HEK293T (cell line): Measurements from ENCODE around the gene CHCHD1.

Experiments
- CTCF ChIA-PET: fragments of 350-600 bp; formaldehyde crosslinking; extraction: SDS; loops from one replicate; lab custom pipeline; 2021; ENCODE audit warnings: antibody characterized with exemption, inconsistent platforms; lab: Yijun Ruan, JAX
- POLR2A ChIA-PET: fragments of 350-600 bp; formaldehyde crosslinking; extraction: SDS; loops from one replicate; lab custom pipeline; 2020; ENCODE audit warnings: antibody characterized with exemption, inconsistent platforms; lab: Yijun Ruan, JAX
- DNase-seq: peaks from one replicate; pipeline ENCODE4 v3.0.0; 2012; ENCODE audit warnings: mixed read lengths; ENCODE audit errors: extremely low spot score
- ARNT ChIP-seq: fragments of 450-650 bp; IDR thresholded peaks from 2 replicates; pipeline ENCODE4 v1.6.1; 2017; ENCODE audit warnings: mild to moderate bottlenecking
- BHLHE40 ChIP-seq: fragments of 450-650 bp; IDR thresholded peaks from 2 replicates; pipeline ENCODE4 v1.6.1; 2016; ENCODE audit warnings: mild to moderate bottlenecking, moderate library complexity, borderline replicate concordance
- CTBP1 ChIP-seq: fragments of 450-650 bp; IDR thresholded peaks from 2 replicates; pipeline ENCODE4 v1.6.1; 2016; ENCODE audit warnings: borderline replicate concordance
- ELF4 ChIP-seq: fragments of 450-650 bp; IDR thresholded peaks from 2 replicates; pipeline ENCODE4 v1.6.1; 2017; ENCODE audit warnings: antibody characterized with exemption
- FOXA1 ChIP-seq: fragments of 450-650 bp; IDR thresholded peaks from 2 replicates; pipeline ENCODE4 v1.6.1; 2016; ENCODE audit warnings: mild to moderate bottlenecking
- FOXK2 ChIP-seq: fragments of 450-650 bp; IDR thresholded peaks from 2 replicates; pipeline ENCODE4 v1.6.1; 2016; ENCODE audit warnings: mild to moderate bottlenecking
- FOXM1 ChIP-seq: fragments of 450-650 bp; IDR thresholded peaks from 2 replicates; pipeline ENCODE4 v1.6.1; 2017; ENCODE audit warnings: mild to moderate bottlenecking, borderline replicate concordance
- HDGF ChIP-seq: fragments of 450-650 bp; IDR thresholded peaks from 2 replicates; pipeline ENCODE4 v1.6.1; 2017; ENCODE audit warnings: antibody characterized with exemption, borderline replicate concordance
- L3MBTL2 ChIP-seq: fragments of 450-650 bp; conservative IDR thresholded peaks from 2 replicates; pipeline ENCODE4 v1.6.1; 2016; ENCODE audit warnings: mild to moderate bottlenecking
- LEF1 ChIP-seq: fragments of 450-650 bp; IDR thresholded peaks from 2 replicates; pipeline ENCODE4 v1.6.1; 2017; ENCODE audit warnings: mild to moderate bottlenecking, borderline replicate concordance
- NFRKB ChIP-seq: fragments of 450-650 bp; IDR thresholded peaks from 2 replicates; pipeline ENCODE4 v1.6.1; 2016; ENCODE audit warnings: mild to moderate bottlenecking, moderate library complexity
- PKNOX1 ChIP-seq: fragments of 450-650 bp; IDR thresholded peaks from 2 replicates; pipeline ENCODE4 v1.6.1; 2016
- SP1 ChIP-seq: fragments of 450-650 bp; IDR thresholded peaks from 2 replicates; pipeline ENCODE4 v1.6.1; 2017
- SUZ12 ChIP-seq: fragments of 450-650 bp; IDR thresholded peaks from 2 replicates; pipeline ENCODE4 v1.6.1; 2016; ENCODE audit warnings: mild to moderate bottlenecking
- TARDBP ChIP-seq: fragments of 450-650 bp; IDR thresholded peaks from 2 replicates; pipeline ENCODE4 v1.6.1; 2016
- ZNF384 ChIP-seq: fragments of 450-650 bp; IDR thresholded peaks from 2 replicates; pipeline ENCODE4 v1.6.1; 2016

The CHCHD1 gene

DNA sequence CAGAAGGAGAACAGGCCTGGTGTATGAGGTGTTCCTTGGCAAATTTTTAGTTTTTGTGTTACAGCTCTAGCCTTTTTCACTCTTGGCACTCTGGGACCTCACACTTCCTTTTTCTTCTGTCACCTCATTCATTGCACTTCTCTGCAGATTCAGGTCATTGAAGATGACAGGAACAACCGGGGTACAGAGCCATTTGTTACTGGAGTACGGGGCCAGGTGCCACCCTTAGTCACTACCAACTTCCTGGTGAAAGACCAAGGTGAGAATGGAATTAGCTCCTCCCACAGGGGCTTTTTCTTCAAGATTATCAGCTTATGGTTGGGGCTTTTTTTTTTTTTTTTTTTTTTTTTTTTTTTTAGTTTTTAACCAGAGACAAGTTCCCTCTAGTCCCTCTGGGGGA, 18.5 kb upstream of the CHCHD1 start:
- POLR2A ChIA-PET: interaction anchor here (0.6 to 1.2 kb wide), 2 partner anchors 9 to 17 kb away, joined by 3 read pairs; a partner anchor contains a TSS
- no peak for DNase-seq

GRCh38 chr10:73765066-73765465, 16.8 kb upstream of the CHCHD1 start:
- DNase-seq: no peak
- ChIA-PET POLR2A (no interaction called here), CTCF (no interaction called here)
- TF ChIP-seq PKNOX1: no peak
- no peak for TF ChIP-seq ARNT
- no peak for TF ChIP-seq FOXA1
- TF ChIP-seq CTBP1: no peak
- no peak for TF ChIP-seq LEF1
- TF ChIP-seq SUZ12: no peak
- TF ChIP-seq FOXK2: no peak
- TF ChIP-seq ELF4: no peak
- no peak for TF ChIP-seq BHLHE40
- TF ChIP-seq SP1: no peak
- no peak for TF ChIP-seq ZNF384
- no peak for TF ChIP-seq TARDBP
- no peak for TF ChIP-seq FOXM1
- TF ChIP-seq NFRKB: no peak
- TF ChIP-seq L3MBTL2: no peak

More for the DNA sequence above, 18.5 kb upstream of the CHCHD1 start:
- CTCF ChIA-PET: no interaction called here
- TF ChIP-seq PKNOX1 (no peak), CTBP1 (no peak), FOXA1 (no peak), BHLHE40 (no peak), LEF1 (no peak), ELF4 (no peak), NFRKB (no peak), HDGF (no peak), TARDBP (no peak), FOXK2 (no peak), SUZ12 (no peak), FOXM1 (no peak), SP1 (no peak), ZNF384 (no peak), ARNT (no peak), L3MBTL2 (no peak)

DNA sequence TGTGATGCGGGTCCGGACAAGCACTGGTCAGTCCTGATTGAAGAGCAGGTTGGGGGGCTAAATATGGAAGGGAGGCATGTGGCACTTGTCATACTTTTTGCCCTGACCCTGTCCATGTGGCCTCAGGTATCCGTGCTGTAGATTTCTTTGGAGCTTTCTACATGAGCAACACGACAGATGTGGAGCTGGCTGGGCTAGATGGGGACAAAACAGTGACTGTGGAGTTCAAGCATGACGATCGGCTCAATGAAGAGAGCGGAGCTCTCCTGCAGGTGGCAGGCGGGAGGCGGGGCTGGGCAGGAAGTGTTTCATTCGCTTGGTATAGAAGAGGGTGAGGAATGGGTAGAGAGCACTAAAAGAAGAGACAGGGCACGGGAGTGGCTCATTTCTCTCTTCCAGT, 13.0 kb upstream of the CHCHD1 start:
- TF ChIP-seq LEF1 (no peak), HDGF (no peak), FOXA1 (no peak), NFRKB (no peak)
- no peak for DNase-seq
- ChIA-PET POLR2A (interaction anchor here (1.0 to 2.0 kb wide), 3 partner anchors 11 to 24 kb away, joined by 3 to 9 read pairs (median 3); partner anchors contain the start of genes CHCHD1 and SEC24C), CTCF (no interaction called here)

- POLR2A ChIA-PET: interaction anchor here (1.0 to 4.2 kb wide), 4 partner anchors 11 to 25 kb away, joined by 3 to 68 read pairs (median 6); partner anchors contain the start of genes CHCHD1 and SEC24C
- TF ChIP-seq HDGF (no peak), FOXK2 (no peak), LEF1 (no peak), SP1 (no peak), BHLHE40 (no peak), NFRKB (no peak), FOXM1 (no peak), ELF4 (no peak), TARDBP (no peak), PKNOX1 (no peak), FOXA1 (no peak), CTBP1 (no peak), ARNT (no peak), SUZ12 (no peak), L3MBTL2 (no peak)
- CTCF ChIA-PET: interaction anchor here (0.7 kb wide), 1 partner anchor 1022 kb away, joined by 4 read pairs; no protein-coding TSS in a partner anchor
- no peak for DNase-seq
Measured at GRCh38 chr10:73769396-73769795, 12.5 kb upstream of the CHCHD1 start.

- POLR2A ChIA-PET: interaction anchor here (1.1 to 4.5 kb wide), 11 partner anchors 8 to 108 kb away, joined by 3 to 68 read pairs (median 7); partner anchors contain the start of genes CHCHD1 and SEC24C
- CTCF ChIA-PET: interaction anchor here (0.6 kb wide), 2 partner anchors 24 to 131 kb away, joined by 3 read pairs; no protein-coding TSS in a partner anchor
- DNase-seq: peak; percentile 75
- TF ChIP-seq CTBP1 (no peak), L3MBTL2 (no peak), LEF1 (no peak), NFRKB (no peak), FOXK2 (no peak), ZNF384 (no peak), FOXM1 (no peak), SUZ12 (no peak), BHLHE40 (no peak), ELF4 (no peak), SP1 (no peak)
Measured at GRCh38 chr10:73771722-73772280, 10.0 kb upstream of the CHCHD1 start.
